ENCODE measurements around the gene APOB. TPM values are rescaled to one million over a fixed set of nuclear protein-coding genes. Genes with fewer than 3 reads are reported as not detected.

APOB gene
- total and polyA plus RNA-seq, 2 of the 13 experiments (the other 11 are each of a cell fraction or from before 2014, with no cell fraction given) = 1,569 to 2,515 TPM

- TF ChIP-seq TCF12 (IDR thresholded peaks at IDR 0.05) (no peak), TCF12 (CRISPR knock-in tag; IDR thresholded peaks at IDR 0.05) (peak; percentile 92), SNAI1 (CRISPR knock-in tag; IDR thresholded peaks at IDR 0.05; ENCODE audit: borderline replicate concordance) (no peak), HMG20A (CRISPR knock-in tag; IDR thresholded peaks at IDR 0.05; ENCODE audit: borderline replicate concordance) (peak; percentile 92), SRSF1 (optimal IDR thresholded peaks at IDR 0.05; ENCODE audit: low read depth, low read length) (peak; percentile 97), ZNF652 (CRISPR knock-in tag; IDR thresholded peaks at IDR 0.05; ENCODE audit: borderline replicate concordance, low read depth) (no peak; the same call in 1 of the 2 replicates), NFYB (CRISPR knock-in tag; IDR thresholded peaks at IDR 0.05) (0 out of 2 replicates have a peak, but pooled peaks have one; percentile 40), MAFG (CRISPR knock-in tag; IDR thresholded peaks at IDR 0.05) (no peak), ZNF280D (CRISPR knock-in tag; IDR thresholded peaks at IDR 0.05) (peak; percentile 83), FOXC1 (CRISPR knock-in tag; IDR thresholded peaks at IDR 0.05; ENCODE audit: borderline replicate concordance) (peak; percentile 96), CBFB (CRISPR knock-in tag; IDR thresholded peaks at IDR 0.05) (peak; percentile 92), ZNF607 (CRISPR knock-in tag; IDR thresholded peaks at IDR 0.05; ENCODE audit: borderline replicate concordance) (peak; percentile 91), SRY (CRISPR knock-in tag; IDR thresholded peaks at IDR 0.05) (peak; percentile 85; the same call in 1 of the 2 replicates), ZNF672 (CRISPR knock-in tag; IDR thresholded peaks at IDR 0.05) (0 out of 2 replicates have a peak, but pooled peaks have one; percentile 18), NFKBIZ (CRISPR knock-in tag; IDR thresholded peaks at IDR 0.05) (peak; percentile 97)
- TF ChIP-seq, protein P1, sequence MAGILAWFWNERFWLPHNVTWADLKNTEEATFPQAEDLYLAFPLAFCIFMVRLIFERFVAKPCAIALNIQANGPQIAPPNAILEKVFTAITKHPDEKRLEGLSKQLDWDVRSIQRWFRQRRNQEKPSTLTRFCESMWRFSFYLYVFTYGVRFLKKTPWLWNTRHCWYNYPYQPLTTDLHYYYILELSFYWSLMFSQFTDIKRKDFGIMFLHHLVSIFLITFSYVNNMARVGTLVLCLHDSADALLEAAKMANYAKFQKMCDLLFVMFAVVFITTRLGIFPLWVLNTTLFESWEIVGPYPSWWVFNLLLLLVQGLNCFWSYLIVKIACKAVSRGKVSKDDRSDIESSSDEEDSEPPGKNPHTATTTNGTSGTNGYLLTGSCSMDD (CRISPR knock-in tag; IDR thresholded peaks at IDR 0.05) = peak; percentile 80; the same call in 1 of the 2 replicates
- TF ChIP-seq, protein P2, sequence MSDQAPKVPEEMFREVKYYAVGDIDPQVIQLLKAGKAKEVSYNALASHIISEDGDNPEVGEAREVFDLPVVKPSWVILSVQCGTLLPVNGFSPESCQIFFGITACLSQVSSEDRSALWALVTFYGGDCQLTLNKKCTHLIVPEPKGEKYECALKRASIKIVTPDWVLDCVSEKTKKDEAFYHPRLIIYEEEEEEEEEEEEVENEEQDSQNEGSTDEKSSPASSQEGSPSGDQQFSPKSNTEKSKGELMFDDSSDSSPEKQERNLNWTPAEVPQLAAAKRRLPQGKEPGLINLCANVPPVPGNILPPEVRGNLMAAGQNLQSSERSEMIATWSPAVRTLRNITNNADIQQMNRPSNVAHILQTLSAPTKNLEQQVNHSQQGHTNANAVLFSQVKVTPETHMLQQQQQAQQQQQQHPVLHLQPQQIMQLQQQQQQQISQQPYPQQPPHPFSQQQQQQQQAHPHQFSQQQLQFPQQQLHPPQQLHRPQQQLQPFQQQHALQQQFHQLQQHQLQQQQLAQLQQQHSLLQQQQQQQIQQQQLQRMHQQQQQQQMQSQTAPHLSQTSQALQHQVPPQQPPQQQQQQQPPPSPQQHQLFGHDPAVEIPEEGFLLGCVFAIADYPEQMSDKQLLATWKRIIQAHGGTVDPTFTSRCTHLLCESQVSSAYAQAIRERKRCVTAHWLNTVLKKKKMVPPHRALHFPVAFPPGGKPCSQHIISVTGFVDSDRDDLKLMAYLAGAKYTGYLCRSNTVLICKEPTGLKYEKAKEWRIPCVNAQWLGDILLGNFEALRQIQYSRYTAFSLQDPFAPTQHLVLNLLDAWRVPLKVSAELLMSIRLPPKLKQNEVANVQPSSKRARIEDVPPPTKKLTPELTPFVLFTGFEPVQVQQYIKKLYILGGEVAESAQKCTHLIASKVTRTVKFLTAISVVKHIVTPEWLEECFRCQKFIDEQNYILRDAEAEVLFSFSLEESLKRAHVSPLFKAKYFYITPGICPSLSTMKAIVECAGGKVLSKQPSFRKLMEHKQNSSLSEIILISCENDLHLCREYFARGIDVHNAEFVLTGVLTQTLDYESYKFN (CRISPR knock-in tag; conservative IDR thresholded peaks at IDR 0.05) = peak; percentile 97
- TF ChIP-seq, protein P3, sequence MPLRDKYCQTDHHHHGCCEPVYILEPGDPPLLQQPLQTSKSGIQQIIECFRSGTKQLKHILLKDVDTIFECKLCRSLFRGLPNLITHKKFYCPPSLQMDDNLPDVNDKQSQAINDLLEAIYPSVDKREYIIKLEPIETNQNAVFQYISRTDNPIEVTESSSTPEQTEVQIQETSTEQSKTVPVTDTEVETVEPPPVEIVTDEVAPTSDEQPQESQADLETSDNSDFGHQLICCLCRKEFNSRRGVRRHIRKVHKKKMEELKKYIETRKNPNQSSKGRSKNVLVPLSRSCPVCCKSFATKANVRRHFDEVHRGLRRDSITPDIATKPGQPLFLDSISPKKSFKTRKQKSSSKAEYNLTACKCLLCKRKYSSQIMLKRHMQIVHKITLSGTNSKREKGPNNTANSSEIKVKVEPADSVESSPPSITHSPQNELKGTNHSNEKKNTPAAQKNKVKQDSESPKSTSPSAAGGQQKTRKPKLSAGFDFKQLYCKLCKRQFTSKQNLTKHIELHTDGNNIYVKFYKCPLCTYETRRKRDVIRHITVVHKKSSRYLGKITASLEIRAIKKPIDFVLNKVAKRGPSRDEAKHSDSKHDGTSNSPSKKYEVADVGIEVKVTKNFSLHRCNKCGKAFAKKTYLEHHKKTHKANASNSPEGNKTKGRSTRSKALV (CRISPR knock-in tag; IDR thresholded peaks at IDR 0.05) = peak; percentile 94
- TF ChIP-seq, protein P4, sequence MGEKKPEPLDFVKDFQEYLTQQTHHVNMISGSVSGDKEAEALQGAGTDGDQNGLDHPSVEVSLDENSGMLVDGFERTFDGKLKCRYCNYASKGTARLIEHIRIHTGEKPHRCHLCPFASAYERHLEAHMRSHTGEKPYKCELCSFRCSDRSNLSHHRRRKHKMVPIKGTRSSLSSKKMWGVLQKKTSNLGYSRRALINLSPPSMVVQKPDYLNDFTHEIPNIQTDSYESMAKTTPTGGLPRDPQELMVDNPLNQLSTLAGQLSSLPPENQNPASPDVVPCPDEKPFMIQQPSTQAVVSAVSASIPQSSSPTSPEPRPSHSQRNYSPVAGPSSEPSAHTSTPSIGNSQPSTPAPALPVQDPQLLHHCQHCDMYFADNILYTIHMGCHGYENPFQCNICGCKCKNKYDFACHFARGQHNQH (CRISPR knock-in tag; IDR thresholded peaks at IDR 0.05) = peak; percentile 92
Observed at GRCh38 chr2:21043744-21044532, at the start of gene APOB (continued).

Measured in HepG2 (cell line).